ENCODE measurements around the gene FKBP4. TPM values are rescaled to one million over a fixed set of nuclear protein-coding genes. Genes with fewer than 3 reads are reported as not detected.
"Not testable (repeated sequence)": the region's sequence is repeated elsewhere in the genome, so short reads cannot be mapped to it uniquely, and the experiment has no call there.

Gene FKBP4
- total RNA-seq, 1 donor from 2014 or later = 45.9 TPM

DNA sequence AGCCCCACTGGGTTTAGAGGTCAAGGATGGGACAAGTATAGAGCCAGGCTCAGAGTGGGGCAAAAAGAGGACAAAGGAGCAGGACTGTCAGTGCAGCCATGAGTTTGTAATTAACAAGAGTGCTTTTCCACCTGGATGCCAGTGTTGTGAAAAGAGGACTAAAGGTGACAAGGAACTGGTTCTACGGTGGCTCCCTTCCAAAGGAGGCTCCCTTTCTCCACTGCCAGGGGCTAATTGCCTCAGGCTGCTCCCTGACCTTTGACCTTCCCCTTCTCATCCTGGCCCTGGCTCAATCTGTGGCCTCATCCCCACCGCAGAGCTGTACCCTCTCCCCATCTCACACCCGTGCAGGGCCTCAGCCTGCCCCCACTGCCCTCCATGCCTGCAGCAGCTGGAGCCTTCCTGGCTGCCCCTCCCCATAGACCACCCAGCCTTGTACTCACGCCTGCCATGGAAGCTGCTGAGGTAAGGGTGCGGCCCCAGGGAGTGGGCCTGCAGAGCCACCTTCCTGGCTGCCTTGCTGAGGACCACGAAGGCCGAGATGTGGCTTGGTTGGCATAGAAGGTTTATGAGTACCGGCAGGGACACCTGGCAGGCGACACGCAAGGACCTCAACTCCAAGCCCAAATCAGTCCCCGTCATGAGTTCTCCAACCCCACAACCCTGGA is 24.8 kb upstream of the FKBP4 start:
- intact Hi-C loops (cut with DNase I) = no loop called here

DNA sequence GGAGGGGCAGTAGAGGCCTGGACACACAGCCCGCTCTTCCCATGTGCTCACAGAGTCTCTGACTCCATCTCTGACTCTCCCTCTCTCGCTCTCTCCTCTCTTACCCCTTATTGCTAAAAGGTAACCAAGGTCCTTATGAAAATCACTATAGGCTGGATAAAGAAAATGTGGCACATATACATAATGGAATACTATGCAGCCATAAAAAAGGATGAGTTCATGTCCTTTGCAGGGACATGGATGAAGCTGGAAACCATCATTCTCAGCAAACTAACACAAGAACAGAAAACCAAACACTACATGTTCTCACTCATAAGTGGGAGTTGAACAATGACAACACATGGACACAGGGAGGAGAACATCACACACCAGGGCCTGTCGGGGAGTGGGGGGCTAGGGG is 24.2 kb upstream of the FKBP4 start:
- H3K27ac ChIP-seq; H3K9me3 ChIP-seq; DNase-seq (ENCODE audit: extremely low spot score in 2 of 2); H3K4me1 ChIP-seq; intact Hi-C loops (cut with DNase I); H3K36me3 ChIP-seq; H3K4me3 ChIP-seq; H3K27me3 ChIP-seq: not testable (repeated sequence)

More for the DNA sequence above, 24.8 kb upstream of the FKBP4 start:
- Histone ChIP-seq H3K4me3 (no peak overlapping the region), H3K27ac (no peak overlapping the region), H3K27me3 (no peaks in the 10 kb centered on the region), H3K36me3 (no peaks in the 10 kb centered on the region), H3K9me3 (no peaks in the 10 kb centered on the region), H3K4me1 (no peaks in the 10 kb centered on the region)
- TF ChIP-seq, protein P1, sequence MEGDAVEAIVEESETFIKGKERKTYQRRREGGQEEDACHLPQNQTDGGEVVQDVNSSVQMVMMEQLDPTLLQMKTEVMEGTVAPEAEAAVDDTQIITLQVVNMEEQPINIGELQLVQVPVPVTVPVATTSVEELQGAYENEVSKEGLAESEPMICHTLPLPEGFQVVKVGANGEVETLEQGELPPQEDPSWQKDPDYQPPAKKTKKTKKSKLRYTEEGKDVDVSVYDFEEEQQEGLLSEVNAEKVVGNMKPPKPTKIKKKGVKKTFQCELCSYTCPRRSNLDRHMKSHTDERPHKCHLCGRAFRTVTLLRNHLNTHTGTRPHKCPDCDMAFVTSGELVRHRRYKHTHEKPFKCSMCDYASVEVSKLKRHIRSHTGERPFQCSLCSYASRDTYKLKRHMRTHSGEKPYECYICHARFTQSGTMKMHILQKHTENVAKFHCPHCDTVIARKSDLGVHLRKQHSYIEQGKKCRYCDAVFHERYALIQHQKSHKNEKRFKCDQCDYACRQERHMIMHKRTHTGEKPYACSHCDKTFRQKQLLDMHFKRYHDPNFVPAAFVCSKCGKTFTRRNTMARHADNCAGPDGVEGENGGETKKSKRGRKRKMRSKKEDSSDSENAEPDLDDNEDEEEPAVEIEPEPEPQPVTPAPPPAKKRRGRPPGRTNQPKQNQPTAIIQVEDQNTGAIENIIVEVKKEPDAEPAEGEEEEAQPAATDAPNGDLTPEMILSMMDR (IDR thresholded peaks at IDR 0.05) = no peak
- TF ChIP-seq POLR2A (IDR thresholded peaks at IDR 0.05) (no peak), POLR2AphosphoS5 (IDR thresholded peaks at IDR 0.05; ENCODE audit: insufficient read depth in 1 of 2, low read depth in 1 of 2) (no peak)
- DNase-seq (ENCODE audit: extremely low spot score in 2 of 2) = no peak

DNA sequence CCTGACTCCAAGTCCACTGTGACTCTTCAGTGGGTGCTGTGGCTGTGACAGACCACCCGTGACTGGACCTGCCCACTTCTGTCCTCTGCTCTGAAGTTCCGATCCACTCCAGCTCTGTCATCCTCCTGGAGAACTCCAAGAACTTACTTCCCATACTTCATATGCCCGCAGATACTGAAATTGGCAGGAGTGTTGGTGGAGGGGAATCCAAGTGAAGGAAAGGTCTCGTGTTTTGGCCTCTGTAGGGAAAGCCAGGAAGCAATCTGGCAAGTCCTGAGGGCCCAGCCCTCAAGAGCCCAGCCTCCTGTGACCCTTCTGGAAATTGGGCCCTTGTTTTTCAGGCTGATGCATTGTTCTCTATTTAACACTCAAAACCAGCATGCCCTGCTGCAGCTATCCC is 22.4 kb upstream of the FKBP4 start:
- Histone ChIP-seq H3K9me3 (no peaks in the 10 kb centered on the region), H3K27ac (no peak overlapping the region), H3K36me3 (no peaks in the 10 kb centered on the region), H3K4me3 (no peak overlapping the region), H3K4me1 (no peaks in the 10 kb centered on the region), H3K27me3 (no peaks in the 10 kb centered on the region)
- no peak for DNase-seq (ENCODE audit: extremely low spot score in 2 of 2)
- intact Hi-C loops (cut with DNase I) = no loop called here
- TF ChIP-seq POLR2AphosphoS5 (IDR thresholded peaks at IDR 0.05; ENCODE audit: insufficient read depth in 1 of 2, low read depth in 1 of 2) = no peak
- TF ChIP-seq, protein P1 (IDR thresholded peaks at IDR 0.05) = no peak
- no peak for TF ChIP-seq POLR2A (IDR thresholded peaks at IDR 0.05)

DNA sequence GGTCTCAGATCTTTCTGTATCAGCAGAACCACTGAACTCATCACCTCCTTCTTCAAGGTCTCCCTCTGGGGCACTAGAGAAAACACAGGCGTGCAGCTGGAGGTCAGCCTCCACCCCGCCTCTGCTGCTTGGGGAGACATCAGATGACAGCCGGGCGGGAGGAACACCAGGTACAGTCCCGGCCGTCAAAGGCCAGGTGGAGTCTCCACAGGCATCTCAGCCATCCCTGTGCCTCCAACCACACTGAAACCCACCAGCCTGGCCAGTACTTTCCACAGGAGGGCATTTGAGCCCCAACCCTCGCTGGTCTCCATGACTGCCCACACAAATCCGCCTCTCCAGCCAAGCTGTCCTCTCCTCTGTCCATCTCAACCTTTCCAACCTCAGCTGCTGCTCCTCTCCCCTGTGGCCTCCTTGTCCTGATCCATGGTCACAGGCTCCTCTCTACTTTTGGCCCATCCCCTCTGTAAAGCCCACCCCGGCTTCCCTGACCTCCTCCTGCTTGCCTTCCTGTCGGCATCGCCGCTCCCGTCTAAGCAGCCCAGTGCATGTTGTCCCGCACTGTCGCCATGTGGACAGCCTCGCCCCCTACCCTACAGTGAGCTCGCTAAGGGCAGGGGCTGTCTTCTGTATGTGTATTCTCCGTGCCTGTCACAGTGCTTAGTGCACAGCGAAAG is 21.4 kb upstream of the FKBP4 start:
- TF ChIP-seq POLR2A (IDR thresholded peaks at IDR 0.05) (no peak), POLR2AphosphoS5 (IDR thresholded peaks at IDR 0.05; ENCODE audit: insufficient read depth in 1 of 2, low read depth in 1 of 2) (no peak)
- TF ChIP-seq, protein P1 (IDR thresholded peaks at IDR 0.05) = no peak
- no peak for DNase-seq (ENCODE audit: extremely low spot score in 2 of 2)
- no peak overlapping the region for H3K4me3 ChIP-seq
- H3K27me3 ChIP-seq = no peaks in the 10 kb centered on the region
- H3K27ac ChIP-seq = no peak overlapping the region
- no peaks in the 10 kb centered on the region for H3K36me3 ChIP-seq
- no peaks in the 10 kb centered on the region for H3K9me3 ChIP-seq
- H3K4me1 ChIP-seq = no peaks in the 10 kb centered on the region
- intact Hi-C loops (cut with DNase I) = no loop called here

DNA sequence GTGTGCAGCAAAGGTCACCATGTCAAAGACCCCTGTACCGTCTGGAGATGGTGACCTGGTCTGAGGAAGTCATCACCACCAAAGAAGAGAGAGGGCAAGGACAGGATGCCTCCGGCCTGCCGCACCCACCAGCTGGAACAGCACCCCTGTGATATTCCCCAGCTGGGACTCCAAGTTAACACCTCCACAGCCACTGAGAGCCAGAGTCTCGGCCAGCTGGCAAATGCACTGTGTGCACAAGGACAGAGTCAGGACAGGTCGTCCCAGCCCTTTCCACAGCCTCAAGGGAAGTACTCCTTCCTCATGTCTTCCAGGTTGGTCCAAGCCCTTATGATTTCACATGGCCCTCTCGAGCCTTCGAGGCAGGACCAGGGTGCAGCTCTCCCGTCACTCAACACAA is 19.3 kb upstream of the FKBP4 start:
- H3K27me3 ChIP-seq = no peaks in the 10 kb centered on the region
- H3K9me3 ChIP-seq = no peaks in the 10 kb centered on the region
- H3K36me3 ChIP-seq = no peaks in the 10 kb centered on the region
- H3K4me3 ChIP-seq = no peak overlapping the region
- no peaks in the 10 kb centered on the region for H3K4me1 ChIP-seq
- TF ChIP-seq POLR2AphosphoS5 (IDR thresholded peaks at IDR 0.05; ENCODE audit: insufficient read depth in 1 of 2, low read depth in 1 of 2) (no peak), POLR2A (IDR thresholded peaks at IDR 0.05) (no peak)
- TF ChIP-seq, protein P1 (IDR thresholded peaks at IDR 0.05) = no peak
- no peak for DNase-seq (ENCODE audit: extremely low spot score in 2 of 2)
- H3K27ac ChIP-seq = no peak overlapping the region
- intact Hi-C loops (cut with DNase I) = no loop called here

Measured in vagina (tissue), 2 donors.